IgD-negative memory B cell (primary cell): Measurements from ENCODE around the gene CAT. TPM values are rescaled to one million over a fixed set of nuclear protein-coding genes. Genes with fewer than 3 reads are reported as not detected.

Experiments
- H3K27ac Mint-ChIP-seq, 3 donors: one replicate each; pipeline ENCODE4 v1.8.0; 2020 to 2022; ENCODE audit warnings: mild to moderate bottlenecking in 3 of 3, mixed read lengths in 3 of 3, moderate library complexity in 1 of 3
- H3K27me3 Mint-ChIP-seq: one replicate; pipeline ENCODE4 v1.8.0; 2021; ENCODE audit warnings: mixed read lengths
- H3K36me3 Mint-ChIP-seq: one replicate; pipeline ENCODE4 v1.8.0; 2020; ENCODE audit warnings: mild to moderate bottlenecking, mixed read lengths
- H3K4me1 Mint-ChIP-seq, 3 donors: one replicate each; pipeline ENCODE4 v1.8.0; 2020 to 2022; ENCODE audit warnings: mixed read lengths in 3 of 3, mild to moderate bottlenecking in 1 of 3
- H3K4me3 Mint-ChIP-seq, 4 donors: one replicate each; pipeline ENCODE4 v1.8.0; 2020 to 2022; ENCODE audit warnings: mild to moderate bottlenecking in 4 of 4, mixed read lengths in 4 of 4, moderate library complexity in 3 of 4
- H3K9me3 Mint-ChIP-seq, 3 donors: one replicate each; pipeline ENCODE4 v1.8.0; 2020 to 2021; ENCODE audit warnings: mixed read lengths in 3 of 3, mild to moderate bottlenecking in 1 of 3
- polyA plus RNA-seq: library from polyadenylated mRNA; unstranded; fragments of 300-500 nt; fragmentation: Illumina TruSeq; gene quantifications from one replicate; pipeline ENCODE4 v1.2.3, GENCODE V29; 2021

The CAT gene
- polyA plus RNA-seq, 1 donor from 2014 or later = 160 TPM

- Mint-ChIP-seq H3K36me3 (peaks cover 15% of the 10 kb centered on the region), H3K9me3 (peaks cover 0 to 2% (median 0%) of the 10 kb centered on the region in 3 donors), H3K27ac (no peak overlapping the region), H3K4me3 (no peak overlapping the region), H3K27me3 (no peaks in the 10 kb centered on the region), H3K4me1 (peaks cover 0 to 4% (median 4%) of the 10 kb centered on the region in 3 donors)
These were observed 20.9 kb downstream of the CAT start for GRCh38 chr11:34459507-34460162.

DNA sequence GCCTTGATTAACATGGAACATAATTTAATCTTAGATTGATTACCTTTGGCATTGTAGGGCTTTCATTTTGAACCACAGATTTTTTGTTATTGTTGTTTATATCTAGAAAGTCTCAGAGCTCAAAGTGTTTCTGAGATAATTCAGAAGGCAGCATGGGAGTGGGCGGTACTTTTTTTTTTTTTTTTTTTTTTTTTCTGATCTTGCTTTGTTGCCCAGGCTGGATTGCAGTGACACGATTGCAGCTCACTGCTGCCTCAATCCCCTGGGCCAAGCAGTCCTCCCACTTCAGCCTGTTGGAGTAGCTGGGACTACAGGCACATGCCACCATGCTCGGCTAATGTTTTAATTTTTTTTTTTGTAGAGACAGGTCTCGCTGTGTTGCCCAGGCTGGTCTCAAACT, 21.5 kb downstream of the CAT start:
- peaks cover 0 to 2% (median 0%) of the 10 kb centered on the region in 3 donors for H3K9me3 Mint-ChIP-seq
- peaks cover 19% of the 10 kb centered on the region for H3K36me3 Mint-ChIP-seq
- no peak overlapping the region for H3K27ac Mint-ChIP-seq
- H3K4me3 Mint-ChIP-seq = no peak overlapping the region
- peaks cover 0 to 6% (median 4%) of the 10 kb centered on the region in 3 donors for H3K4me1 Mint-ChIP-seq
- H3K27me3 Mint-ChIP-seq = no peaks in the 10 kb centered on the region

- Mint-ChIP-seq H3K27ac (no peak overlapping the region), H3K4me3 (no peak overlapping the region)
These were observed 22.5 kb downstream of the CAT start for GRCh38 chr11:34461215-34461614.

DNA sequence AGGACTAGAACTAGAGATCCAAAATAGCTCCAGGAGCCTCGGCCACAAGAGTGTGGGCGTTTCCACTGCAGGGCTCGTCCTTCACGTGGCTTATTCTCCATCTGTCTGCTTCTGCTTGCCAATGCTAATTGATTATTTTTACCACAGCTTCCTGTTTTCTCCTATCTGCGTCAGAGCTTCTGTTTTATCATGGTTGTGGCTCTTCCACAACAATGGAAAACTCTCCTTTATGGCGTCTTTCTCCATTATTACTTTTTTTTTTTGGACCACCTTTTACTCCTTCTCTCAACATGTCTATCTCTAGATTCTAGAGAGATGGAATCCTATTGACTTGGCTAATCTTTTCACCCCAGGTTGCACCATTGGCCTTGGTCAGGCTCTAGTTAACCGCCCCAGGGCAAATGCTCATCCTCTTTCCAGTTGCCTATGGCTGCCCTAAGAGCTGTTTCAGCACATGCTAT, 25.9 kb downstream of the CAT start:
- Mint-ChIP-seq H3K9me3 (peaks cover 3 to 15% (median 13%) of the 10 kb centered on the region in 3 donors), H3K27ac (peak overlapping the region in 2 of 3 donors; percentile 12 to 73), H3K4me1 (peaks cover 0 to 6% (median 4%) of the 10 kb centered on the region in 3 donors), H3K4me3 (peak overlapping the region in 1 of 4 donors; percentile 38), H3K27me3 (no peaks in the 10 kb centered on the region), H3K36me3 (peaks cover 32% of the 10 kb centered on the region)

More at GRCh38 chr11:34461215-34461614, 22.5 kb downstream of the CAT start:
- H3K36me3 Mint-ChIP-seq = peaks cover 27% of the 10 kb centered on the region
- peaks cover 0 to 6% (median 4%) of the 10 kb centered on the region in 3 donors for H3K4me1 Mint-ChIP-seq
- H3K9me3 Mint-ChIP-seq = peaks cover 0 to 8% (median 7%) of the 10 kb centered on the region in 3 donors
- no peaks in the 10 kb centered on the region for H3K27me3 Mint-ChIP-seq

DNA sequence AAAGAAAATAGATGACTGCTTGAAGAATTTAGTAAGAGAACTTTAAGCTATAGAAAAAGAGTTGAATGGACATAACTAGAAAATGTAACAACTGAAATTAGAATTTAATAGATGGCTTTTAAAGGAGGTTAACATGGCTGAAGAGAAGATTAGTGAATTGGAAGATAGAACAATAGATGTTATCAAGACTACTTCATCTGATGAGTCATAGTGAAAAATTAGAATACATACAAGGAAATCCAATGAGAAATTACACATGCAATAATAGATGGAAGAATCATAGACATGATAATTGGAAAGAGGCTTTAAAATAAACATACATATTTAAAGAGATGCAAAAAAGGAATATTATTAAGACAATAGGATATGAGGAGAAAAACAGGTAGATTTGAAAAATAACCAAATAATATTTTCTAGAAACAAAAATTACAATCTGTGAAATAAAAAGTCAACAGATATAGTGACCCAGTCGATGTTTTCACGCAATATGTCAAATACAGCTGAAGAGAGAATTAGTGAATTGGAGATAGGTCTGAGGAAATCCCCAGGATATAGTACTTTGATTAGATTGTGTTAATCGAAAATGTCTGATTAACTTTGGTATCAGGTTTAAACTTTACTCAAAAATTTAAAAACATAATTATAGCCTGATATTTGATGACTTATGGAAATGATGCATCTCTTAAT, 28.2 kb downstream of the CAT start:
- Mint-ChIP-seq H3K36me3 (peaks cover 33% of the 10 kb centered on the region), H3K9me3 (peaks cover 3 to 15% (median 13%) of the 10 kb centered on the region in 3 donors), H3K4me1 (peaks cover 0 to 6% (median 4%) of the 10 kb centered on the region in 3 donors), H3K4me3 (no peak overlapping the region), H3K27me3 (no peaks in the 10 kb centered on the region), H3K27ac (no peak overlapping the region)

DNA sequence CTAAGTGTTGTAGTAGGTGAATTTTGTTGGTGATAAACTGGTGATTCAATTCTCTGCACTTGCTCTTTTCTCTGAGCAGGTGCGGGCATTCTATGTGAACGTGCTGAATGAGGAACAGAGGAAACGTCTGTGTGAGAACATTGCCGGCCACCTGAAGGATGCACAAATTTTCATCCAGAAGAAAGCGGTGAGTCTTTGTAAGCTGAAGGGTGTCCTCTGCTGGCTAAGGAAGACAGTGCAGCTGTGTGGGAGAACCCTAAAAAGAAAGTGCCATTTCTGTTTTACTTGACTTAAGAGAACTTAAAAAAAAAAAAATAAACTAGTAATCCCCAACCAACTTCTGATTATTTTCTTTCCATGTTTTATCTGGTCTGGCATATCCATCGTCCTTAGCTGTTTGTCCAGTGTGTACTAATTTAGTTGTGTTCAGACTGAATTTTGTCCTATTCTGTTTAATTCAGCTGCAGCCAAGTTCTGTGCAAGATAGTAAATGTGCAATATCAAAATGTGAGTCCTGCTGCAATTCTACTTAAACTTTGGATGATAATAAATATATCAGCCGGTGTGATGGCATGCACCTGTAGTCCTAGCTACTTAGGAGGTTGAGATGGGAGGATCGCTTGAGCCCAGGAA, 29.6 kb downstream of the CAT start:
- Mint-ChIP-seq H3K36me3 (peaks cover 39% of the 10 kb centered on the region), H3K27ac (peak overlapping the region in 1 of 3 donors; percentile 81), H3K27me3 (no peaks in the 10 kb centered on the region), H3K4me3 (no peak overlapping the region), H3K9me3 (peaks cover 3 to 15% (median 13%) of the 10 kb centered on the region in 3 donors), H3K4me1 (peaks cover 0 to 6% (median 4%) of the 10 kb centered on the region in 3 donors)

DNA sequence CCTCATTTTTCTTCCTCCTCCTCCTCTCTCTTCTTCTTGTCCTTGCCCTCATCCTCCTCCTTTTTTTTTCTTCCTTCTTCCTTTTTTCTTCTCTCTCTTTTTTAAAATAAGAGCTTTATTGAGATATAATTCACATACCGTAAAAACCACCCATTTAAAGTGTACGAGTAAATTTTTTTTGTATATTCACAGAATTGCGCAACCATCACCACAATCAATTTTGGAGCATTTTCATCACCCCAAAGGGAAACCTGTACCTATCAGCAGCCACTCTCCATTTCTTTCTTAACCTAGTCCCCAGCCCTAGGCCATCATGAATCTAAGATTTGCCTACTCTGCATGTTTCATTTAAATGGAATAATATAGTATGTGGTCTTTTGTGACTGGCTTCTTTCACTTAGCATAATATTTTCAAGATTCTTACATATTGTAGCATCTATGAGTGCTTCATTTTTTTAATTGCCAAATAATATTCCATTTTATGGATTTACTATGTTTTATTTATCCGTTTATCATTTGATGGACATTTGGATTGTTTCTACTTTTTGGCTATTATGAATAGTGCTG, 35.0 kb downstream of the CAT start:
- peaks cover 13% of the 10 kb centered on the region for H3K36me3 Mint-ChIP-seq

DNA sequence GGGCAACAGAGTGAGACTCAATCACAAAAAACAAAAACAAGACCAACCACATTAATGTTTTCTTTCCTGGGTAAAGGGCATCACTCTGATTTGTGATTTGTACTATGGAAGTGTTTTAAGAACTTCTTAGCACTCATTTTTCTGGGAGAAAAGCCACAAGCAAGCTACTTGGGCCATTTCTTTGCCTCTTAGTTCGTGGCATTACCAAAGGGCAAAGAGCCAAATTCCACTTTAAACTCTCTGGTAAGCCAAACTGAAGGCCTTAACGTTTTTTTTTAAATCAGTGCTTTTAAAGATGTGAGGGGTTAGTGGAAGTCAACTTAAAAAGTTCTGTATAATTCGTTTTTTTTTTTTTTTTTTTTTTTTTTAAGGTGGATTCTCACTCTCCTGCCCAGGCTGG, 36.9 kb downstream of the CAT start:
- H3K9me3 Mint-ChIP-seq = no peaks in the 10 kb centered on the region
- no peaks in the 10 kb centered on the region for H3K4me1 Mint-ChIP-seq
- H3K4me3 Mint-ChIP-seq = no peak overlapping the region
- H3K27me3 Mint-ChIP-seq = no peaks in the 10 kb centered on the region
- H3K36me3 Mint-ChIP-seq = peaks cover 13% of the 10 kb centered on the region
- no peak overlapping the region for H3K27ac Mint-ChIP-seq

More for the DNA sequence above, 35.0 kb downstream of the CAT start:
- Mint-ChIP-seq H3K4me3 (no peak overlapping the region), H3K27ac (no peak overlapping the region), H3K9me3 (no peaks in the 10 kb centered on the region), H3K27me3 (no peaks in the 10 kb centered on the region), H3K4me1 (no peaks in the 10 kb centered on the region)

GRCh38 chr11:34476849-34477248, 38.1 kb downstream of the CAT start:
- no peaks in the 10 kb centered on the region for H3K27me3 Mint-ChIP-seq
- no peak overlapping the region for H3K27ac Mint-ChIP-seq
- no peaks in the 10 kb centered on the region for H3K4me1 Mint-ChIP-seq
- H3K36me3 Mint-ChIP-seq = peaks cover 13% of the 10 kb centered on the region
- no peak overlapping the region for H3K4me3 Mint-ChIP-seq
- H3K9me3 Mint-ChIP-seq = no peaks in the 10 kb centered on the region

DNA sequence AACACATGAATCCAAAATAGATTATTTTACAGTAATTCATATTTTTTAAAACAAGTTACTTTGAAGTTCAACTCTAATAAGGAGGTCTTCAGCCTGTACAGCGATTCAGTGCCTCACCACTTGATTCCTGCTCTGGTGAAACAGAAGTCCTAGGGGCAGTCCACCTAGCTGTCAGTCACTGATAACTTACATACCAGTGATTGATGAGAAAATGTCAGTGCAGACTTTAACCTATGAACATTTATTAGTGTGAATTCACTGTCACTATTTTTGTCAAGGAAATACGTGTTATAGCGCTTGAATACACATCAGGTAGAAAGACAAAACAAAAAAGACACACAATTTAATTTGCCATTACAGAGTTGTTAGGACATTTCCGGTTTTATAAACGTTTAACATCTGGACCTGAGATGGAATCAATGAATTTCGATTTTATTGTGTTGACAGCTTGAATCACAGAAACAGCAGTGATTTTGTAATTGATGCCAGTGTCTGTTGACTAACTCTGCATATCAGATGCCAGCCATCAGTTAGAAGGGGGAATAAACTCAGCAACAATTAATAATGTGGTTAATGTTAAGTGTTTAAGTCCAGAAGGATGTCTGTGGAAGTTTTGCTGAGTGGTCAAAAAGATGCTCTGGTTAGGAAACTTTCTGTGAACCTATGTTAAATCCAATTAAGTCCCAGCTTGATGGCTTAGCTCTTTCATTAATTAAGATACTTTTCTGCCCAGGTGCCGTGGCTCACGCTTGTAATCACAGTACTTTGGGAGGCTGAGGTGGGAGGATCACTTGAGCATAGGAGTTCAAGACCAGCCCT, 40.3 kb downstream of the CAT start:
- Mint-ChIP-seq H3K27me3 (no peaks in the 10 kb centered on the region), H3K36me3 (no peaks in the 10 kb centered on the region), H3K4me1 (no peaks in the 10 kb centered on the region), H3K4me3 (no peak overlapping the region), H3K9me3 (no peaks in the 10 kb centered on the region), H3K27ac (no peak overlapping the region)

DNA sequence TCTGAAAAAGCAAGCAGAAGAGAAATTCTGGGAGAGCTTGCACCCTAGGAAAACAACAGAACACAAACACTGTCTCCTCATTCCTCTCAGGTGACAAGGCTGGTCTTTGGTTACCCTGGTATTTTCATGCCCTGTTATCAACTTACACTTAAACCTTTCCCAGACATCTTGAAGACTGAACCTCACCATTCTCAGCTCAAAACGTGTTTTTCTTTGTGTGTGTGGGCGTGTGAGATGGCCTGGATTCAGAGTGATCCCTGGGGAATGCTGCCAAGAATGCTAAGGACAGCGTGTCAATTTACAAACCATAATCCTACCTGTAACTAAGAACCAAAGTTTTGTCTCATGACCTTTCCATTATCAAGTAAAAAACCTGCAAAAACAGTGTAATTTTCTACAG, 41.6 kb downstream of the CAT start:
- H3K36me3 Mint-ChIP-seq = no peaks in the 10 kb centered on the region

GRCh38 chr11:34481307-34481706, 42.6 kb downstream of the CAT start:
- H3K27me3 Mint-ChIP-seq = no peaks in the 10 kb centered on the region
- H3K4me3 Mint-ChIP-seq = no peak overlapping the region
- no peak overlapping the region for H3K27ac Mint-ChIP-seq
- H3K4me1 Mint-ChIP-seq = no peaks in the 10 kb centered on the region
- no peaks in the 10 kb centered on the region for H3K9me3 Mint-ChIP-seq
- H3K36me3 Mint-ChIP-seq = no peaks in the 10 kb centered on the region

More for the DNA sequence above, 41.6 kb downstream of the CAT start:
- no peaks in the 10 kb centered on the region for H3K27me3 Mint-ChIP-seq
- H3K4me1 Mint-ChIP-seq = no peaks in the 10 kb centered on the region
- H3K9me3 Mint-ChIP-seq = no peaks in the 10 kb centered on the region
- H3K4me3 Mint-ChIP-seq = no peak overlapping the region
- H3K27ac Mint-ChIP-seq = no peak overlapping the region

DNA sequence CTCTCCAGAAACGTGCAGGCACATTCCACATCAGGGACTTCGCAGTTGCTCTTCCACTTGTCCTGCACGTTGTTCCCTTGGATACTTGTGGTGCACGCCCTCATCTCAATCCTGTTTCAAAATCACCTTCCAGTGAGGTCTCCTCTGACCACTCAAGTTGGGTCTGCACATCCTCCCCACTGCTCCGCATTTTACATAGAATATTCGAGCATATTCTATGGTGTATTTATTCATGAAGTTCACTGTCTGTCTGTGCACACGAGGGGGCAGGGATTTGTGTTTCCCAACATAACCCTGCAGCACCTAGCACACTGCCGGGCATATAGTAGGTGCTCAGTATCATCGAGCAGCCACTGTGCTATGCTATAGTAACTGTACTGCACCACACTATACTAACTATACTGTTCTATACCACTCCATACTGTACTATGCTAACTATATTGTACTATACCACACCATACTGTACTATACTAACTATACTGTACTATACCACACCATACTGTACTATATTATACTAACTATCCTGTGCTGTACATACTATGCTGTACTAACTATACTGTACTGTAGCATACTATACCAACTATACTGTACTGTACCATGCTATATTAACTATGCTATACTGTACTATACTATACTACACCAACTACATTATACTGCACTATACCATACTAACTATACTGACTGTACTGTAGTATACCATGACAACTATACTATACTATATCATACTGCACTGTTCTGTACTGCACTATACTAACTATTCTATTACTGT, 44.6 kb downstream of the CAT start:
- Mint-ChIP-seq H3K27me3 (no peaks in the 10 kb centered on the region), H3K9me3 (no peaks in the 10 kb centered on the region), H3K4me1 (no peaks in the 10 kb centered on the region), H3K4me3 (no peak overlapping the region), H3K36me3 (no peaks in the 10 kb centered on the region), H3K27ac (no peak overlapping the region)

- Mint-ChIP-seq H3K27ac (no peak overlapping the region), H3K36me3 (no peaks in the 10 kb centered on the region), H3K27me3 (peaks cover 3% of the 10 kb centered on the region), H3K4me3 (no peak overlapping the region), H3K9me3 (no peaks in the 10 kb centered on the region), H3K4me1 (no peaks in the 10 kb centered on the region)
These were observed 48.7 kb downstream of the CAT start for GRCh38 chr11:34487430-34487829.
